ENCODE measurements around the gene RALGPS1.

DNA sequence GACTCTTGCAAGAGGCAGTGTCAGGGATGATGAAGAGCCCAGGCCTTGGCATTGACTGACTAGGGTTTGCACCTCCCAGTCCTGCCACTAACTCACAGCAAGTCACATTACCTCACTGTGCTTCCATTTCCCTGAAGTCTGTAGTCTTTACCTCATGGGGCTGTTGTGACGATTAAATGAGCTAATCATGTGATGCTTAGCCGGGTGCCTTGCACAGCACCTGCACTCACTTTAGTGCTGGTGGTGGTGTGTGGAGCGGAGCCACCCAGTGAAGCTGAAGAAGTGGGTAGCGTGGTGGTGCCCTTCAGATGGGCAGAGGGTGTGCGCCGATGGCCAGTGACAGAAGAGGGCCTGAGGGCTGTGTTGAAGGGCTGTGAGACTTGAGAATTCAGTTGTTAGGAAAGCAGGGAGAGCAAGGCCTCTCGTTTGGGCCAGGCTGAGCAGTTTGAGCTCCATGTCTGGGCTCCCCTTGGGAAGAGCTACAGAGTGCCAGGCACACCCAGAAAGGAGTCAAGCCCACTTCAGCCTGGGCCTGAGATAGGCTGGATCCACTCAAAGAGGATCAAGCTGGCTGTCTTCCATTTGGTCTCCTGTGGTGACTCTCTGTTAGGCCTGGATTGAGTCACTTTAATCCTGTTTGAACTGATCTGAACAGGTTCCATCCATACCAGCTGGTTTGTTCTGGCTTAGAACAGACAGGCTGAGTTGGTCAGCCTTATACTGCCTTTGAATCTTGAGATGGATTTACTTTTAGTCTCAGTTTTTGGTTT, 42.5 kb downstream of the RALGPS1 start:
- TF ChIP-seq, protein P1, sequence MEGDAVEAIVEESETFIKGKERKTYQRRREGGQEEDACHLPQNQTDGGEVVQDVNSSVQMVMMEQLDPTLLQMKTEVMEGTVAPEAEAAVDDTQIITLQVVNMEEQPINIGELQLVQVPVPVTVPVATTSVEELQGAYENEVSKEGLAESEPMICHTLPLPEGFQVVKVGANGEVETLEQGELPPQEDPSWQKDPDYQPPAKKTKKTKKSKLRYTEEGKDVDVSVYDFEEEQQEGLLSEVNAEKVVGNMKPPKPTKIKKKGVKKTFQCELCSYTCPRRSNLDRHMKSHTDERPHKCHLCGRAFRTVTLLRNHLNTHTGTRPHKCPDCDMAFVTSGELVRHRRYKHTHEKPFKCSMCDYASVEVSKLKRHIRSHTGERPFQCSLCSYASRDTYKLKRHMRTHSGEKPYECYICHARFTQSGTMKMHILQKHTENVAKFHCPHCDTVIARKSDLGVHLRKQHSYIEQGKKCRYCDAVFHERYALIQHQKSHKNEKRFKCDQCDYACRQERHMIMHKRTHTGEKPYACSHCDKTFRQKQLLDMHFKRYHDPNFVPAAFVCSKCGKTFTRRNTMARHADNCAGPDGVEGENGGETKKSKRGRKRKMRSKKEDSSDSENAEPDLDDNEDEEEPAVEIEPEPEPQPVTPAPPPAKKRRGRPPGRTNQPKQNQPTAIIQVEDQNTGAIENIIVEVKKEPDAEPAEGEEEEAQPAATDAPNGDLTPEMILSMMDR (IDR thresholded peaks at IDR 0.05; ENCODE audit: low read depth, low read length, poor library complexity, severe bottlenecking), result no peak
- TF ChIP-seq EZH2phosphoT487 (IDR thresholded peaks at IDR 0.05; ENCODE audit: borderline replicate concordance, low read length), result no peak

All from DOHH2 (cell line).